ENCODE data around the gene AOX1.

- TF ChIP-seq CTCF (IDR thresholded peaks at IDR 0.05; ENCODE audit: insufficient read depth, low read length) (no peak), POLR2AphosphoS5 (IDR thresholded peaks at IDR 0.05; ENCODE audit: low read depth) (no peak), GABPA (IDR thresholded peaks at IDR 0.05; ENCODE audit: low read depth) (no peak), REST (IDR thresholded peaks at IDR 0.05; ENCODE audit: insufficient replicate concordance, low read depth) (no peak)
These were observed 17.9 kb upstream of the AOX1 start for GRCh38 chr2:200567932-200568331.
